ENCODE data around the gene RNF208.
"Not testable (repeated sequence)": the region's sequence is repeated elsewhere in the genome, so short reads cannot be mapped to it uniquely, and the experiment has no call there.

Gene RNF208

GRCh38 chr9:137222190-137223077 is at the start of gene RNF208:
Gene RNF208, minus strand, starts transcription at chr9:137222240. Its CDS starts 1,028 bp downstream, at chr9:137221212.
- no peak for DNase-seq (ENCODE audit: low read depth)

- DNase-seq (ENCODE audit: low read depth) = no peak
These were observed 49.6 kb upstream of the RNF208 start for GRCh38 chr9:137271696-137272076.

GRCh38 chr9:137270929-137271695 is 49.1 kb upstream of the RNF208 start:
- no peak for DNase-seq (ENCODE audit: low read depth)

GRCh38 chr9:137269231-137269772 is 47.3 kb upstream of the RNF208 start:
- DNase-seq (ENCODE audit: low read depth) = no peak

GRCh38 chr9:137268538-137269201 is 46.6 kb upstream of the RNF208 start:
- DNase-seq (ENCODE audit: low read depth) = no peak

GRCh38 chr9:137267933-137268355 is 45.9 kb upstream of the RNF208 start:
- DNase-seq (ENCODE audit: low read depth) = no peak

- DNase-seq (ENCODE audit: low read depth) = no peak
These were observed 44.8 kb upstream of the RNF208 start for GRCh38 chr9:137266585-137267453.

- no peak for DNase-seq (ENCODE audit: low read depth)
These were observed 44.1 kb upstream of the RNF208 start for GRCh38 chr9:137266162-137266527.

- no peak for DNase-seq (ENCODE audit: low read depth)
These were observed 43.6 kb upstream of the RNF208 start for GRCh38 chr9:137265496-137266161.

GRCh38 chr9:137264067-137264466 is 42.0 kb upstream of the RNF208 start:
- no peak for DNase-seq (ENCODE audit: low read depth)

GRCh38 chr9:137263506-137263905 is 41.5 kb upstream of the RNF208 start:
- DNase-seq (ENCODE audit: low read depth) = no peak

- no peak for DNase-seq (ENCODE audit: low read depth)
These were observed 40.9 kb upstream of the RNF208 start for GRCh38 chr9:137262909-137263285.

- DNase-seq (ENCODE audit: low read depth) = not testable (repeated sequence)
These were observed 40.3 kb upstream of the RNF208 start for GRCh38 chr9:137262173-137262908.

GRCh38 chr9:137256856-137257255 is 34.8 kb upstream of the RNF208 start:
- DNase-seq (ENCODE audit: low read depth) = no peak

GRCh38 chr9:137256362-137256761 is 34.3 kb upstream of the RNF208 start:
- DNase-seq (ENCODE audit: low read depth) = no peak

GRCh38 chr9:137255448-137256114 is 33.5 kb upstream of the RNF208 start:
- DNase-seq (ENCODE audit: low read depth) = no peak

GRCh38 chr9:137254624-137255447 is 32.8 kb upstream of the RNF208 start, which contains the start of gene NELFB:
Gene NELFB, plus strand, starts transcription at chr9:137255327.
- peak; percentile 93 for DNase-seq (ENCODE audit: low read depth)
